Measurements from ENCODE around the gene NFKBIB. TPM values are rescaled to one million over a fixed set of nuclear protein-coding genes. Genes with fewer than 3 reads are reported as not detected.
A peak's percentile ranks its signal among the peaks of the same experiment; 100 is the strongest.

NFKBIB gene
- total and polyA plus RNA-seq, 2 of the 13 experiments (the other 11 are each of a cell fraction or from before 2014, with no cell fraction given) = 8.6 to 14.9 TPM

DNA sequence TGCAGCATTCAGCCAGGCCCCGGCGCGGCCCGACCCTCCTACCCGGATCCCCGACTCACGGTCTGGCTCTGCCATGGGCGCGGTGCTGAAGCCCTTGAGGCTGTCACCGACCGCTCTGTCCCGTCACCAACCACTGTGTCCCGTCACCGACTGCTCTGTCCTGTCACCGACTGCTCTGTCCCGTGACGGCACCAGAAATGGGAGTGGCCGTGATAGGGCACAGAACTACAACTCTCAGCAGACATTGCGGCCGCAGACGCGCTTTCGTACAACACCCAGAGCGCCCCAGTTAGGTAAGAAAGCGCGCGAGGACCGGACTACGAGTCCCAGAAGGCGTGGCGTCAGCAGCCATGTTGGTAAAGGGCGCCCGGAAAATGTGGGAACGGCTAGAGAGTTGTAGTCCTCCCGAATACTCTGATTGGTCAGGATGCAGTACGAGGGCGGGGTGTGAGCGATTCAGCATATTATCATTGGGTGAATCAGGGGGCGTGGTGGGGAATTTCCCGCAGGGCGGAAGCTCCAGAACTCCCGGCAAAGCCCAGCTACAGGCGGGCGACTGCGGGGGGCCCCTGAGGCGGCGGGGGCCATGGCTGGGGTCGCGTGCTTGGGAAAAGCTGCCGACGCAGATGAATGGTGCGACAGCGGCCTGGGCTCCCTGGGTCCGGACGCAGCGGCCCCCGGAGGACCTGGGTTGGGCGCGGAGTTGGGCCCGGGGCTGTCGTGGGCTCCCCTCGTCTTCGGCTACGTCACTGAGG, at the start of gene NFKBIB, which contains the start of gene SIRT2 (continued):
- TF ChIP-seq KLF12 (CRISPR knock-in tag; IDR thresholded peaks at IDR 0.05; ENCODE audit: borderline replicate concordance) (peak; percentile 36; the same call in 1 of the 2 replicates), TFDP1 (CRISPR knock-in tag; IDR thresholded peaks at IDR 0.05; ENCODE audit: borderline replicate concordance) (peak; percentile 79; the same call in 1 of the 2 replicates), ZBTB8A (CRISPR knock-in tag; IDR thresholded peaks at IDR 0.05; ENCODE audit: borderline replicate concordance, low read depth) (peak; percentile 82; the same call in 1 of the 2 replicates), HBP1 (CRISPR knock-in tag; IDR thresholded peaks at IDR 0.05; ENCODE audit: low read depth) (peak; percentile 66), RARA (CRISPR knock-in tag; IDR thresholded peaks at IDR 0.05) (peak; percentile 29), HINFP (CRISPR knock-in tag; IDR thresholded peaks at IDR 0.05; ENCODE audit: low read depth) (0 out of 2 replicates have a peak, but pooled peaks have one; percentile 18)
- TF ChIP-seq, protein P1, sequence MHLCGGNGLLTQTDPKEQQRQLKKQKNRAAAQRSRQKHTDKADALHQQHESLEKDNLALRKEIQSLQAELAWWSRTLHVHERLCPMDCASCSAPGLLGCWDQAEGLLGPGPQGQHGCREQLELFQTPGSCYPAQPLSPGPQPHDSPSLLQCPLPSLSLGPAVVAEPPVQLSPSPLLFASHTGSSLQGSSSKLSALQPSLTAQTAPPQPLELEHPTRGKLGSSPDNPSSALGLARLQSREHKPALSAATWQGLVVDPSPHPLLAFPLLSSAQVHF (CRISPR knock-in tag; IDR thresholded peaks at IDR 0.05) = peak; percentile 58; the same call in 1 of the 2 replicates
- TF ChIP-seq, protein P2, sequence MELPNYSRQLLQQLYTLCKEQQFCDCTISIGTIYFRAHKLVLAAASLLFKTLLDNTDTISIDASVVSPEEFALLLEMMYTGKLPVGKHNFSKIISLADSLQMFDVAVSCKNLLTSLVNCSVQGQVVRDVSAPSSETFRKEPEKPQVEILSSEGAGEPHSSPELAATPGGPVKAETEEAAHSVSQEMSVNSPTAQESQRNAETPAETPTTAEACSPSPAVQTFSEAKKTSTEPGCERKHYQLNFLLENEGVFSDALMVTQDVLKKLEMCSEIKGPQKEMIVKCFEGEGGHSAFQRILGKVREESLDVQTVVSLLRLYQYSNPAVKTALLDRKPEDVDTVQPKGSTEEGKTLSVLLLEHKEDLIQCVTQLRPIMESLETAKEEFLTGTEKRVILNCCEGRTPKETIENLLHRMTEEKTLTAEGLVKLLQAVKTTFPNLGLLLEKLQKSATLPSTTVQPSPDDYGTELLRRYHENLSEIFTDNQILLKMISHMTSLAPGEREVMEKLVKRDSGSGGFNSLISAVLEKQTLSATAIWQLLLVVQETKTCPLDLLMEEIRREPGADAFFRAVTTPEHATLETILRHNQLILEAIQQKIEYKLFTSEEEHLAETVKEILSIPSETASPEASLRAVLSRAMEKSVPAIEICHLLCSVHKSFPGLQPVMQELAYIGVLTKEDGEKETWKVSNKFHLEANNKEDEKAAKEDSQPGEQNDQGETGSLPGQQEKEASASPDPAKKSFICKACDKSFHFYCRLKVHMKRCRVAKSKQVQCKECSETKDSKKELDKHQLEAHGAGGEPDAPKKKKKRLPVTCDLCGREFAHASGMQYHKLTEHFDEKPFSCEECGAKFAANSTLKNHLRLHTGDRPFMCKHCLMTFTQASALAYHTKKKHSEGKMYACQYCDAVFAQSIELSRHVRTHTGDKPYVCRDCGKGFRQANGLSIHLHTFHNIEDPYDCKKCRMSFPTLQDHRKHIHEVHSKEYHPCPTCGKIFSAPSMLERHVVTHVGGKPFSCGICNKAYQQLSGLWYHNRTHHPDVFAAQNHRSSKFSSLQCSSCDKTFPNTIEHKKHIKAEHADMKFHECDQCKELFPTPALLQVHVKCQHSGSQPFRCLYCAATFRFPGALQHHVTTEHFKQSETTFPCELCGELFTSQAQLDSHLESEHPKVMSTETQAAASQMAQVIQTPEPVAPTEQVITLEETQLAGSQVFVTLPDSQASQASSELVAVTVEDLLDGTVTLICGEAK (IDR thresholded peaks at IDR 0.05) = no peak
- TF ChIP-seq, protein P2 (CRISPR knock-in tag; IDR thresholded peaks at IDR 0.05) = peak; percentile 72; the same call in 1 of the 2 replicates
